Smooth muscle cell (in vitro differentiated cells): ENCODE measurements around the gene PTPRG. TPM values are rescaled to one million over a fixed set of nuclear protein-coding genes. Genes with fewer than 3 reads are reported as not detected.

Experiments used
- DNase-seq: peaks from one replicate; lab custom pipeline; 2025; ENCODE audit not compliant: unreplicated experiment; lab: John Stamatoyannopoulos, UW
- H2AFZ ChIP-seq: fragments of 200-600 bp; sonication (generic); 2 replicates; pipeline ENCODE4 v1.6.0; 2016; ENCODE audit warnings: antibody characterized with exemption, low read depth, mild to moderate bottlenecking
- H3F3A ChIP-seq: fragments of 200-600 bp; sonication (generic); 2 replicates; pipeline ENCODE4 v1.6.0; 2017; ENCODE audit warnings: antibody characterized with exemption, low read depth
- H3K27ac ChIP-seq: fragments of 200-600 bp; sonication (generic); 2 replicates; pipeline ENCODE4 v1.5.1; 2016; ENCODE audit warnings: low read depth, mild to moderate bottlenecking
- H3K27me3 ChIP-seq: fragments of 200-600 bp; sonication (generic); 2 replicates; pipeline ENCODE4 v1.6.1; 2016; ENCODE audit warnings: low read depth, mild to moderate bottlenecking
- H3K36me3 ChIP-seq: fragments of 200-600 bp; sonication (generic); 2 replicates; pipeline ENCODE4 v1.5.1; 2016; ENCODE audit warnings: low read depth
- H3K4me1 ChIP-seq: fragments of 200-600 bp; sonication (generic); 2 replicates; pipeline ENCODE4 v1.5.1; 2016; ENCODE audit warnings: low read depth
- H3K4me2 ChIP-seq: fragments of 200-600 bp; sonication (generic); 2 replicates; pipeline ENCODE4 v1.6.0; 2016; ENCODE audit warnings: mild to moderate bottlenecking
- H3K4me3 ChIP-seq: fragments of 200-600 bp; sonication (generic); 2 replicates; pipeline ENCODE4 v1.5.1; 2016; ENCODE audit warnings: mild to moderate bottlenecking
- H3K79me2 ChIP-seq: fragments of 200-600 bp; sonication (generic); 2 replicates; pipeline ENCODE4 v1.6.0; 2016; ENCODE audit warnings: low read depth, mild to moderate bottlenecking
- H3K9ac ChIP-seq: fragments of 200-600 bp; sonication (generic); 2 replicates; pipeline ENCODE4 v1.6.0; 2016; ENCODE audit warnings: low read depth
- H3K9me3 ChIP-seq: fragments of 200-600 bp; sonication (generic); replicated peaks from 2 replicates; pipeline ENCODE4 v1.5.1; 2016; ENCODE audit warnings: low read depth
- H4K20me1 ChIP-seq: fragments of 200-600 bp; sonication (generic); 2 replicates; pipeline ENCODE4 v1.6.0; 2016; ENCODE audit warnings: low read depth
- CTCF ChIP-seq: fragments of 200-600 bp; sonication (generic); IDR thresholded peaks from 2 replicates; pipeline ENCODE4 v1.5.1; 2017; ENCODE audit warnings: borderline replicate concordance, mild to moderate bottlenecking, antibody characterized with exemption; ENCODE audit not compliant: insufficient read depth, poor library complexity, severe bottlenecking
- WGBS: methylation state at CpG from one replicate; pipeline ENCODE4 v1.1.7; 2016; ENCODE audit warnings: low lambda C conversion rate; 5-methylcytosine and 5-hydroxymethylcytosine counted together
- polyA plus RNA-seq: library from polyadenylated mRNA; unstranded; fragments of >200 nt; fragmentation: Nextera tagmentation; extraction: Ambion mirVana; gene quantifications from 2 replicates; pipeline ENCODE4 v1.2.1, GENCODE V29; 2016
- total RNA-seq: library from RNA; depleted of rRNA; stranded (reverse); fragments of >200 nt; gene quantifications from 2 replicates; pipeline ENCODE4 v1.2.3, GENCODE V29; 2014

PTPRG gene
- total and polyA plus RNA-seq, 2 experiments from 2014 or later = 21.2 to 87.3 TPM

- H4K20me1 ChIP-seq = peaks cover 78% of the 10 kb centered on the region
- no peaks in the 10 kb centered on the region for H3K9me3 ChIP-seq
- peak overlapping the region; percentile 61 for H3K4me2 ChIP-seq
- no peak for TF ChIP-seq CTCF
- H3F3A ChIP-seq = no peaks in the 10 kb centered on the region
- H3K79me2 ChIP-seq = peaks cover 11% of the 10 kb centered on the region
- H3K36me3 ChIP-seq = no peaks in the 10 kb centered on the region
- H3K4me1 ChIP-seq = peaks cover 61% of the 10 kb centered on the region
- 8% methylated on average over 2 of the region's 2 CpGs for WGBS
- no peak for DNase-seq
- no peaks in the 10 kb centered on the region for H3K27me3 ChIP-seq
- no peak overlapping the region for H3K9ac ChIP-seq
- peak overlapping the region; percentile 47 for H3K27ac ChIP-seq
- H2AFZ ChIP-seq = no peak overlapping the region
- H3K4me3 ChIP-seq = no peak overlapping the region
These were observed 392.7 kb downstream of the PTPRG start for GRCh38 chr3:61954097-61954540.

GRCh38 chr3:61955483-61955882, 394.1 kb downstream of the PTPRG start:
- DNase-seq = no peak
- Histone ChIP-seq H4K20me1 (peaks cover 80% of the 10 kb centered on the region), H3K4me1 (peaks cover 49% of the 10 kb centered on the region), H3K27me3 (no peaks in the 10 kb centered on the region), H3K4me2 (peak overlapping the region; percentile 61), H3K4me3 (no peak overlapping the region), H2AFZ (no peak overlapping the region), H3K27ac (no peak overlapping the region), H3K79me2 (peaks cover 17% of the 10 kb centered on the region), H3K9ac (no peak overlapping the region), H3K36me3 (no peaks in the 10 kb centered on the region), H3F3A (no peaks in the 10 kb centered on the region), H3K9me3 (no peaks in the 10 kb centered on the region)
- 95% methylated on average over 2 of the region's 2 CpGs for WGBS
- TF ChIP-seq CTCF = no peak

GRCh38 chr3:61956236-61956635, 394.9 kb downstream of the PTPRG start:
- Histone ChIP-seq H3K4me2 (peak overlapping the region; percentile 61), H4K20me1 (peaks cover 86% of the 10 kb centered on the region), H3K4me3 (no peak overlapping the region), H3K27me3 (no peaks in the 10 kb centered on the region), H3K9ac (no peak overlapping the region), H3K27ac (peak overlapping the region; percentile 13), H2AFZ (no peak overlapping the region), H3K79me2 (peaks cover 20% of the 10 kb centered on the region), H3K36me3 (no peaks in the 10 kb centered on the region), H3K4me1 (peaks cover 45% of the 10 kb centered on the region), H3K9me3 (no peaks in the 10 kb centered on the region), H3F3A (no peaks in the 10 kb centered on the region)
- no peak for TF ChIP-seq CTCF
- no peak for DNase-seq
- 80% methylated on average over 5 of the region's 5 CpGs for WGBS

GRCh38 chr3:61957259-61957658, 395.9 kb downstream of the PTPRG start:
- no peak for DNase-seq
- Histone ChIP-seq H3K9me3 (no peaks in the 10 kb centered on the region), H3K27me3 (no peaks in the 10 kb centered on the region), H2AFZ (no peak overlapping the region), H3K4me3 (no peak overlapping the region), H3K27ac (no peak overlapping the region), H3K4me1 (peaks cover 52% of the 10 kb centered on the region), H3F3A (no peaks in the 10 kb centered on the region), H3K4me2 (peak overlapping the region; percentile 61), H3K9ac (no peak overlapping the region), H4K20me1 (peaks cover 88% of the 10 kb centered on the region), H3K36me3 (no peaks in the 10 kb centered on the region), H3K79me2 (peaks cover 20% of the 10 kb centered on the region)
- WGBS = 75% methylated on average over 2 of the region's 2 CpGs
- TF ChIP-seq CTCF = no peak
